PC-9 (cell line): ENCODE data around the gene FAM241B.

ENCODE experiments used
- CTCF ChIP-seq: fragments of 200-600 bp; sonication (generic); conservative IDR thresholded peaks from 2 replicates; pipeline ENCODE4 v1.6.1; 2017; ENCODE audit warnings: mixed run types, antibody characterized with exemption, mild to moderate bottlenecking, moderate library complexity
- EZH2 ChIP-seq: fragments of 200-600 bp; sonication (generic); IDR thresholded peaks from 2 replicates; pipeline ENCODE4 v1.8.0; 2017; ENCODE audit warnings: antibody characterized with exemption, low read depth

GRCh38 chr10:69620625-69621024 lies 9.4 kb upstream of the FAM241B start:
- no peak for TF ChIP-seq CTCF
- no peak for TF ChIP-seq EZH2
